Caco-2 (cell line): ENCODE data around the gene SDK2. TPM values are rescaled to one million over a fixed set of nuclear protein-coding genes. Genes with fewer than 3 reads are reported as not detected.

Experiments used
- BruUV-seq: library from RNA; stranded (reverse); fragments of 400-500 nt; replicated peaks from 2 replicates; lab custom pipeline; 2021; lab: Mats Ljungman, UMichigan
- CTCF ChIA-PET: fragments of 300-600 bp; sonication (Branson Sonifier 250); formaldehyde crosslinking; loops from one replicate; lab custom pipeline; 2022; ENCODE audit warnings: antibody characterized with exemption; lab: Charles Lee
- POLR2A ChIA-PET: fragments of 300-600 bp; sonication (Branson Sonifier 250); formaldehyde crosslinking; loops from one replicate; lab custom pipeline; 2022; ENCODE audit warnings: antibody characterized with exemption; lab: Charles Lee
- DNase-seq, 2 experiments: peaks; one replicate each; pipeline versions ENCODE4 v3.0.0 to v3.0.0-alpha.2; 2020 to 2022
- H3K27me3 ChIP-seq: replicated peaks from 2 replicates; pipeline ENCODE4 v1.6.0; 2011; ENCODE audit warnings: low read length; ENCODE audit not compliant: control insufficient read depth, insufficient read depth
- H3K36me3 ChIP-seq: 2 replicates; pipeline ENCODE4 v1.5.1; 2011; ENCODE audit warnings: low read length; ENCODE audit not compliant: control insufficient read depth, insufficient read depth
- H3K4me1 ChIP-seq: fragments of 250-450 bp; sonication (Bioruptor Pico); 2 replicates; pipeline ENCODE4 v1.5.1; 2020; ENCODE audit warnings: mild to moderate bottlenecking
- H3K4me3 ChIP-seq: 2 replicates; pipeline ENCODE4 v1.5.1; 2011; ENCODE audit warnings: low read depth, mild to moderate bottlenecking, control low read depth, low read length
- H3K9me3 ChIP-seq: fragments of 250-450 bp; sonication (Bioruptor Pico); 2 replicates; pipeline ENCODE4 v1.5.1; 2020; ENCODE audit warnings: mild to moderate bottlenecking, moderate library complexity
- H3K27ac Mint-ChIP-seq: one replicate; pipeline ENCODE4 v1.8.0; 2022; ENCODE audit warnings: mixed read lengths; ENCODE audit not compliant: unreplicated experiment
- H3K27me3 Mint-ChIP-seq: one replicate; pipeline ENCODE4 v1.8.0; 2022; ENCODE audit warnings: mixed read lengths; ENCODE audit not compliant: insufficient read depth, unreplicated experiment
- H3K36me3 Mint-ChIP-seq: one replicate; pipeline ENCODE4 v1.8.0; 2022; ENCODE audit warnings: mild to moderate bottlenecking, mixed read lengths; ENCODE audit not compliant: insufficient read depth, unreplicated experiment
- H3K4me1 Mint-ChIP-seq: one replicate; pipeline ENCODE4 v1.8.0; 2022; ENCODE audit warnings: low read depth, mixed read lengths; ENCODE audit not compliant: unreplicated experiment
- H3K4me3 Mint-ChIP-seq: one replicate; pipeline ENCODE4 v1.8.0; 2022; ENCODE audit warnings: mild to moderate bottlenecking, moderate library complexity, mixed read lengths; ENCODE audit not compliant: unreplicated experiment
- H3K9me3 Mint-ChIP-seq: one replicate; pipeline ENCODE4 v1.8.0; 2022; ENCODE audit warnings: mixed read lengths; ENCODE audit not compliant: unreplicated experiment
- intact Hi-C: fragments of 100-400 bp; cut with micrococcal nuclease; formaldehyde crosslinking; loops from one replicate; pipeline ENCODE4 v1.10.0; 2022; ENCODE audit not compliant: unreplicated experiment
- total RNA-seq: library from RNA; stranded (reverse); gene quantifications from 2 replicates; pipeline ENCODE4 v1.2.3, GENCODE V29; 2022
- TF ChIP-seq, protein P1 (sequence below), 2 experiments: fragments of 200-600 bp in 1 of 2; IDR thresholded peaks; 1 replicate in 1 of 2; 2 replicates in 1 of 2; pipeline versions ENCODE4 v1.5.1 to v1.8.0; 2011 to 2022; ENCODE audit warnings: antibody characterized with exemption in 1 of 2, control low read depth in 1 of 2, inconsistent platforms in 1 of 2, low read depth in 1 of 2, low read length in 1 of 2, mild to moderate bottlenecking in 1 of 2, moderate library complexity in 1 of 2; ENCODE audit not compliant: insufficient read depth in 1 of 2, severe bottlenecking in 1 of 2, unreplicated experiment in 1 of 2

Gene SDK2
- total RNA-seq, 1 experiment from 2014 or later, result 0.09 TPM

DNA sequence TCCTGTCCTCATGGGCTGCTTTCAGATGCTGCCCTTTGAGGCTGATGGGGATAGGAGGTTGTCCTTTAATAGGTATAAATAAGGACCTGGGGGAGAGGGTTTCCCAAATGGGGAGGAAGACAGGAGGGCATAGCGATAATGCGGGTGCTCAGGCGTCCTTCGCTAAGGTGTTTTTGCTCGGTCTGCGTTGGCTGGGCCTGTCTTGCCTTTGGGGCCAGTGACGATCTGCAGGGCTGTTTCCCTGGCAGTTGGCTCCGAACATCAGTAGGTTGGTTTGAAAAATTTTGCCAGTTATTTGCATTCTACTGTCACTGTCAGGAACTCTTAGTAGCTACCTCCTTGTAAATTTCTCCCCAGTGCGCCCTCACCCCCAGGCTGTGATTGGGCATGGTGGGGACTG is 294.6 kb downstream of the SDK2 start:
- Mint-ChIP-seq H3K4me1 (no peaks in the 10 kb centered on the region), H3K9me3 (no peaks in the 10 kb centered on the region), H3K4me3 (no peak overlapping the region), H3K27me3 (no peaks in the 10 kb centered on the region), H3K36me3 (no peaks in the 10 kb centered on the region), H3K27ac (no peak overlapping the region)
- DNase-seq, result no peak
- CTCF ChIA-PET, result interaction anchor here (0.7 to 1.0 kb wide), 2 partner anchors 10 to 14 kb away, joined by 3 read pairs; no protein-coding TSS in a partner anchor
- H3K27me3 ChIP-seq, result no peaks in the 10 kb centered on the region
- intact Hi-C loops, result no loop called here
- no peaks in the 10 kb centered on the region for H3K9me3 ChIP-seq
- TF ChIP-seq, protein P1, sequence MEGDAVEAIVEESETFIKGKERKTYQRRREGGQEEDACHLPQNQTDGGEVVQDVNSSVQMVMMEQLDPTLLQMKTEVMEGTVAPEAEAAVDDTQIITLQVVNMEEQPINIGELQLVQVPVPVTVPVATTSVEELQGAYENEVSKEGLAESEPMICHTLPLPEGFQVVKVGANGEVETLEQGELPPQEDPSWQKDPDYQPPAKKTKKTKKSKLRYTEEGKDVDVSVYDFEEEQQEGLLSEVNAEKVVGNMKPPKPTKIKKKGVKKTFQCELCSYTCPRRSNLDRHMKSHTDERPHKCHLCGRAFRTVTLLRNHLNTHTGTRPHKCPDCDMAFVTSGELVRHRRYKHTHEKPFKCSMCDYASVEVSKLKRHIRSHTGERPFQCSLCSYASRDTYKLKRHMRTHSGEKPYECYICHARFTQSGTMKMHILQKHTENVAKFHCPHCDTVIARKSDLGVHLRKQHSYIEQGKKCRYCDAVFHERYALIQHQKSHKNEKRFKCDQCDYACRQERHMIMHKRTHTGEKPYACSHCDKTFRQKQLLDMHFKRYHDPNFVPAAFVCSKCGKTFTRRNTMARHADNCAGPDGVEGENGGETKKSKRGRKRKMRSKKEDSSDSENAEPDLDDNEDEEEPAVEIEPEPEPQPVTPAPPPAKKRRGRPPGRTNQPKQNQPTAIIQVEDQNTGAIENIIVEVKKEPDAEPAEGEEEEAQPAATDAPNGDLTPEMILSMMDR (IDR thresholded peaks at IDR 0.05; ENCODE audit: insufficient read depth in 1 of 2, low read depth in 1 of 2, low read length in 1 of 2, severe bottlenecking in 1 of 2, unreplicated experiment in 1 of 2), result no peak
- no peaks in the 10 kb centered on the region for H3K36me3 ChIP-seq
- no TSS peak for BruUV-seq
- no peak overlapping the region for H3K4me3 ChIP-seq
- POLR2A ChIA-PET, result interaction anchor here (0.5 kb wide), 1 partner anchor 758 kb away, joined by 6 read pairs; no protein-coding TSS in a partner anchor
- no peaks in the 10 kb centered on the region for H3K4me1 ChIP-seq

DNA sequence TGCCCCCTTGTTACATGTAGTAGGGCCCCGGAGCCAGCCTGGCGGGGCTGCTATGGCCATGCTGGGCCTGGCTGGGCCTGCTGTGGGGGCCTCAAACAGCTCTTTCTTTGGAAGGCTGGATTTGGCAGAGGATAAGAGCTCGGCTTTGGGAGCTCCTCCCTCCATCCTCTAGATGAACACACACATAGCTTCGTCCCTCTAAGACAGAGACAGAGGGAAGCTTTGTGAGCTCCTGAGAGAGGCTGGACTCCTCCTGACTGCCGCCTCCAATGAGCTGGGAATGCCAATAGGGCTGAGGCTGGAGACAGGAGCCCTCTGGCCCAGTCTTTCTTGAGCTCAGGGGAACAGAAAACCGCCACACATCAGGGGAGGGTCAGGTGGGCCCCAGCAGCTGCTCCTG is 295.1 kb downstream of the SDK2 start:
- H3K27me3 ChIP-seq, result no peaks in the 10 kb centered on the region
- Mint-ChIP-seq H3K4me3 (no peak overlapping the region), H3K27me3 (no peaks in the 10 kb centered on the region), H3K36me3 (no peaks in the 10 kb centered on the region), H3K27ac (no peak overlapping the region), H3K9me3 (no peaks in the 10 kb centered on the region), H3K4me1 (no peaks in the 10 kb centered on the region)
- BruUV-seq, result no TSS peak
- intact Hi-C loops, result no loop called here
- ChIA-PET POLR2A (interaction anchor here (0.5 kb wide), 1 partner anchor 757 kb away, joined by 6 read pairs; no protein-coding TSS in a partner anchor), CTCF (interaction anchor here (0.6 to 1.0 kb wide), 3 partner anchors 10 to 21 kb away, joined by 3 to 4 read pairs (median 3); no protein-coding TSS in a partner anchor)
- TF ChIP-seq, protein P1 (IDR thresholded peaks at IDR 0.05; ENCODE audit: insufficient read depth in 1 of 2, low read depth in 1 of 2, low read length in 1 of 2, severe bottlenecking in 1 of 2, unreplicated experiment in 1 of 2), result no peak
- H3K4me3 ChIP-seq, result no peak overlapping the region
- no peaks in the 10 kb centered on the region for H3K36me3 ChIP-seq
- no peaks in the 10 kb centered on the region for H3K4me1 ChIP-seq
- DNase-seq, result no peak
- no peaks in the 10 kb centered on the region for H3K9me3 ChIP-seq

DNA sequence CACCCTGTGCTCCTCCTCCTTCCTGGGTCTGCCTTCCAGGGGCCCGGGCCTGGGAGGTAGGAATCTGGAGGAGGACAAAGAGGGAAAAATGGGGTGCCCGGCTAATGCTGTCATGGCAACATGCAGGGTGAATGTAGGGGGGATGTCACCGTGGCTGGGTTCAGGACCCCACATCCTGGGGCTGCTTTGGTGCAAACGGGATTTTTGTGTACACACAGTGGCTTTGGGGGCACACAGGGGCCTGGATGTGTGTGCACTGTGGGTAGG is 295.5 kb downstream of the SDK2 start:
- no peaks in the 10 kb centered on the region for H3K9me3 ChIP-seq
- no peaks in the 10 kb centered on the region for H3K4me1 ChIP-seq
- no peak for DNase-seq
- ChIA-PET CTCF (interaction anchor here (0.6 to 1.0 kb wide), 2 partner anchors 15 to 21 kb away, joined by 3 to 4 read pairs; no protein-coding TSS in a partner anchor), POLR2A (no interaction called here)
- no peak overlapping the region for H3K4me3 ChIP-seq
- no TSS peak for BruUV-seq
- intact Hi-C loops, result no loop called here
- no peaks in the 10 kb centered on the region for H3K27me3 ChIP-seq
- Mint-ChIP-seq H3K4me3 (no peak overlapping the region), H3K36me3 (no peaks in the 10 kb centered on the region), H3K9me3 (no peaks in the 10 kb centered on the region), H3K27ac (no peak overlapping the region), H3K27me3 (no peaks in the 10 kb centered on the region), H3K4me1 (no peaks in the 10 kb centered on the region)
- H3K36me3 ChIP-seq, result no peaks in the 10 kb centered on the region
- TF ChIP-seq, protein P1 (IDR thresholded peaks at IDR 0.05; ENCODE audit: insufficient read depth in 1 of 2, low read depth in 1 of 2, low read length in 1 of 2, severe bottlenecking in 1 of 2, unreplicated experiment in 1 of 2), result no peak
